Activated naive CD4-positive, alpha-beta T cell treated with anti-CD3 and anti-CD28 coated beads, Interleukin-2, amount 10 ng/mL, durations not matched to agents 7 days and 5 days (primary cell): ENCODE data around the gene BCAS3.
"Not testable (repeated sequence)": the region's sequence is repeated elsewhere in the genome, so short reads cannot be mapped to it uniquely, and the experiment has no call there.

Source experiments
- CTCF ChIA-PET: fragments of 350-600 bp; sonication (Branson Sonifier 250); formaldehyde crosslinking; loops from one replicate; lab custom pipeline; 2021; ENCODE audit warnings: antibody characterized with exemption; lab: Charles Lee
- DNase-seq: peaks from one replicate; pipeline ENCODE4 v3.0.0-alpha.2; 2020
- H3K27ac Mint-ChIP-seq: one replicate; pipeline ENCODE4 v1.8.0; 2021; ENCODE audit warnings: mild to moderate bottlenecking, moderate library complexity, mixed read lengths
- H3K27me3 Mint-ChIP-seq: one replicate; pipeline ENCODE4 v1.8.0; 2021; ENCODE audit warnings: mild to moderate bottlenecking, mixed read lengths
- H3K36me3 Mint-ChIP-seq: one replicate; pipeline ENCODE4 v1.8.0; 2021; ENCODE audit warnings: mixed read lengths
- H3K4me1 Mint-ChIP-seq: one replicate; pipeline ENCODE4 v1.8.0; 2021; ENCODE audit warnings: mixed read lengths
- H3K4me3 Mint-ChIP-seq: one replicate; pipeline ENCODE4 v1.8.0; 2021; ENCODE audit warnings: mild to moderate bottlenecking, moderate library complexity, mixed read lengths
- H3K9me3 Mint-ChIP-seq: one replicate; pipeline ENCODE4 v1.8.0; 2021; ENCODE audit warnings: mixed read lengths

The BCAS3 gene

DNA sequence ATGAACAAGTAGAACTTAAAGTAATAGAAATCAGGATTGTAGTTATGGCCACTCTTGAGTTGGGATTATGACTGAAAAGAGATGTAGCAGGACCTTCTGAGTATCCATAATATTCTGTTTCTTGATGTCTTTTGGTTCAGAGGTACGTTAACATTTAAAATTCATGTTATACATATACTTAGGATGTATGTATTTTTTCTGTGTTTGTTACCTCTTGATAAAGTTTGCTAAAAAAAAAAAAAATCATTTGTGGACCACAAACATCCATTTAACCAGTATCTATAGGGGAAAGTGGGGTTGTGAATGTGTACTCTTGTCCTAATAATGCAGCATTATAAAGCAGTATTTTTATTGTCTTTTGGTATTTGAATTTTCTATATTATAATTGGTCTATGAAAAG is 65.6 kb downstream of the BCAS3 start:
- no peak for DNase-seq
- no peaks in the 10 kb centered on the region for H3K27me3 Mint-ChIP-seq
- CTCF ChIA-PET = interaction anchor here (2.0 kb wide), 1 partner anchor 23 kb away, joined by 6 read pairs; no protein-coding TSS in a partner anchor
- H3K4me1 Mint-ChIP-seq = no peaks in the 10 kb centered on the region
- H3K9me3 Mint-ChIP-seq = no peaks in the 10 kb centered on the region
- H3K4me3 Mint-ChIP-seq = no peak overlapping the region
- no peaks in the 10 kb centered on the region for H3K36me3 Mint-ChIP-seq
- H3K27ac Mint-ChIP-seq = no peak overlapping the region

DNA sequence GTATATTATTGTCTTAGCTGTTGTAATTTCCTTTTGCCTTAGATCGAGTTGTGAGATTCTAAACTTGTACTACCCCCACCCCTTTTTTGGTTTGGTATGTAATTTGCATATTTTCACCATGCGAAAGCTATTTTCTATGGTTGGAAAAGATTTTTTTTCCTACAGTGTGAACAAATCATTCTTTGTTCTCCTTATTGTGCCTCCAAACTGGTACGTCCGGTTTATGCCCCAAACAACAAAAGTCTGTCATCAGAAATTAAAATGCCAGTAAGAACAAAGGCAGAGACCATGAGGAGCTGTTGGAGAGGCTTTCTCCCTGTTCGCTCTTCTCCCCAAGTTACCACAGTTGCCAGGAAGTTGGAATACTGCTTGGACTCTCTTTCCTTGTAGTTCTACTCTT is 66.1 kb downstream of the BCAS3 start:
- H3K27me3 Mint-ChIP-seq = no peaks in the 10 kb centered on the region
- H3K4me1 Mint-ChIP-seq = no peaks in the 10 kb centered on the region
- H3K9me3 Mint-ChIP-seq = no peaks in the 10 kb centered on the region
- H3K4me3 Mint-ChIP-seq = no peak overlapping the region
- CTCF ChIA-PET = interaction anchor here (1.1 kb wide), 1 partner anchor 23 kb away, joined by 3 read pairs; no protein-coding TSS in a partner anchor
- no peak overlapping the region for H3K27ac Mint-ChIP-seq
- no peak for DNase-seq
- no peaks in the 10 kb centered on the region for H3K36me3 Mint-ChIP-seq

DNA sequence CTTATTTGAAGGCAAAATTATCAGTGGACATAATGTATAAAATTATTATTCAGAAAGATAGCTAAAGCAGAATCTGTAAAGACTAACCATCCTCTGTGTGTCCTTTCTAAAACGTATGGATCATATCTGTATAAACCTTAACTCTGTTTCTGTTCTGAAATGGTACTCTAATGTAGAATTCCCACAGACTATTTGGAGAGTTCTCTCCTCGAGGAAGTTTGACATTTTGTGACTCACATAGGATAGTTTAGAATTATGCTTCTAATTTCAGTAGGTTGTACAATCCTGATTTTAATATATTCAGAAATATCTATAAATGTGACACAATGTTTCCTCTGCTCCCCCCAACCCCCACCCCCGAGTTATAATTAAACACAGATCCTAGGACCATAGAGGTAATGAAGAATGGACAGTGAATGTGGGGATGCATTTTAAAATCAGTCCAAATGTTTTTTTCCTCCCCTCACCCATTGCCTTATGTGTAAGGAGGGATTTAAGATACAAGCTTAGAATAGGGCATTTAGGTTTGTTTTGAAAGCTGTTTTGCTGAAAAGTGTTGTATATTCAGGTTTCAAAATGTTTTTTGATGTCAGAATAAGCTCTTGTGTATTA is 66.8 kb downstream of the BCAS3 start:
- CTCF ChIA-PET = interaction anchor here (1.1 kb wide), 1 partner anchor 24 kb away, joined by 3 read pairs; no protein-coding TSS in a partner anchor
- Mint-ChIP-seq H3K27ac (no peak overlapping the region), H3K36me3 (no peaks in the 10 kb centered on the region), H3K4me3 (no peak overlapping the region), H3K4me1 (no peaks in the 10 kb centered on the region), H3K27me3 (no peaks in the 10 kb centered on the region), H3K9me3 (no peaks in the 10 kb centered on the region)
- no peak for DNase-seq

DNA sequence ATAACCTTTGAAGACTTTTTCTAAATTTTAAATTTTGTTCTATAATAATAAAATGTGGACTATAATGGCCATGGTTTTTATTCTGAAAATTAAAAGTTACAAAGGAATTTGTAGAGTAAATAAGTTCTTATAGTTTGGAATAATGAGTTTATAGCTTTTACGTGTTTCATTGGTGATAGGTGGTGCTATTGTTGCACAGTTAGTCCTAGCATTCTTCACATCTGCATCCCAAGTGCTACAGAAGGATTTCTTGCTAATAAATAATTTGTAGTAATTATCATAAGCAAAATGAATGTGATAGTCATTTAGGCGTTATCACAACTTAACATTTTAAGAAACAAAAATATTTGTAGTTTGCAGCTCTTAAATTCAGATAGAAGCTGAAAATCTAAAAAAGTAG is 67.9 kb downstream of the BCAS3 start:
- Mint-ChIP-seq H3K4me1 (no peaks in the 10 kb centered on the region), H3K9me3 (no peaks in the 10 kb centered on the region), H3K36me3 (no peaks in the 10 kb centered on the region), H3K27me3 (no peaks in the 10 kb centered on the region), H3K4me3 (no peak overlapping the region), H3K27ac (no peak overlapping the region)
- no peak for DNase-seq
- CTCF ChIA-PET = no interaction called here

DNA sequence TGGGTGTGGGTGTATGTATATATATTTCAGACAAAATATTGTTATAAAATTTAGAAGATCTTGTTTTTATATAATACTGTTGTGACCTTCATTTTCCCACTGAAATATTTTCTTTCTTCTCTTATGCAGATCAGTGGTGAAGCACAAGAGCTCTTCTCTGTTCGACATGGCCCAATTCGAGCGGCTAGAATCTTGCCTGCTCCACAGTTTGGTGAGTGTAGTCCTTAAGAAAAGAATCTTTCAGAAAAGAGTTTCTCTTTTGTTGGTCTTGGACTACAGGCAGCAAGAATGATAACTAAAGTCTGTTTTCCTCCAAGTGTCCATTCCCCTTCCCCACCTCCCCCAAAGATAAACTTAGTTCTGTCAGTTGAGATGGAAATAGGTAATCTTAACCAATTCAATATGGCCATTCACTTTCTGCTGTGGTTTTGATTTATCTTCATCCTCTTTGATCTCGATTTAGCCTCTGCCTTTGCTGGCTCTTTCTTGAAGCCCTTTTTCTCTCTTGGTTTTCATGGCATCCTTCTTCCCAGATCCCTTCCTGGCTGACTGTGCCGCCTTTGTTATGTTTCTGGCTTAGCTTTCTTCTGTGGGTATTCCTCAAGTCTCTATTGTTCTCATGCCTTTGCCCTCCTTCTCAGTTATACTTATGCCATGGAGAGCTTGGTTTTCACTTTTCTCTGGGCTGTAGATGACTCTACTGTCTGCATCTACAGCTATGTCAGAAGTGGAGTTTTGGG is 69.6 kb downstream of the BCAS3 start:
- H3K36me3 Mint-ChIP-seq = no peaks in the 10 kb centered on the region
- H3K4me1 Mint-ChIP-seq = no peaks in the 10 kb centered on the region
- no peak for DNase-seq
- H3K27me3 Mint-ChIP-seq = no peaks in the 10 kb centered on the region
- H3K9me3 Mint-ChIP-seq = no peaks in the 10 kb centered on the region
- no peak overlapping the region for H3K4me3 Mint-ChIP-seq
- no peak overlapping the region for H3K27ac Mint-ChIP-seq
- CTCF ChIA-PET = interaction anchor here (1.3 kb wide), 1 partner anchor 26 kb away, joined by 4 read pairs; no protein-coding TSS in a partner anchor

DNA sequence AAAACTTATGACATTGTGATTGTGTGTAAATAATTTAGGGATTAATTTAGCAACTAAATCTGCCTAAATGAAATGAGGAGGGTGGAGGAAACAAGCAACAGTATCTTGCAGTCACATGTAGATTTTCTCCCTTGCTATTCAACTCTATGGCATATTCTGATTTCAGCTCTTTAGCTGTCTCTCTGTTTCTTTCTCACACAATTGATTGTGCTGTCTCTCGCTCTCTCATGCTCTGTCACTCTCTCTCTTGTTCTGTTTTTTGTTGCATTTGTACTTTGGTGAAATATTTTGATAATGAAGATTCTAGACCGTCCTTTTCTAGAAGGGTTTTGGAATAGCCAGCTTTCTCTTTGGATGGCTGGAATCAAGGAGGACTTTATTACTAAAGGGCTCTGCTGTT is 70.6 kb downstream of the BCAS3 start:
- DNase-seq = no peak
- H3K4me3 Mint-ChIP-seq = no peak overlapping the region
- no peak overlapping the region for H3K27ac Mint-ChIP-seq
- no peaks in the 10 kb centered on the region for H3K9me3 Mint-ChIP-seq
- H3K4me1 Mint-ChIP-seq = no peaks in the 10 kb centered on the region
- no peaks in the 10 kb centered on the region for H3K36me3 Mint-ChIP-seq
- H3K27me3 Mint-ChIP-seq = no peaks in the 10 kb centered on the region
- CTCF ChIA-PET = interaction anchor here (1.3 kb wide), 1 partner anchor 27 kb away, joined by 4 read pairs; no protein-coding TSS in a partner anchor

DNA sequence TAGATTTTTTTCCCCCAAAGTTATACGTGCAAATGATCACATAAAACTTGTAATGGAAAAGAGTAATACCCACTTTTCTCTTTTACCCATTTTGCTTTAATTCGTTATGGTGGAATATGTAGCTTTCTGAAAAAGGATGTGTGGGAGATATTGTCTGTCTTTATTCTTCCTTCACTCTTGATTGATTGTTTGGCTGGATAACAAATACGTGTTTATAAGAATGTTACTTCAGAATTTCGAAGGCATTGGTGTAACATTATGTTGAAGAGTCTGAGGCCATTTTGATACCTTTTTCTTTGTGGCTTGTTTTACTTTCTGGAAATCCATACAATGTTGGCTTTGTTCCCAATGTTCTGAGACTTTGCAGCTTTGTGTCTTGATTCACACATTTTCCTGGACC is 71.4 kb downstream of the BCAS3 start:
- H3K27ac Mint-ChIP-seq = no peak overlapping the region
- CTCF ChIA-PET = no interaction called here

DNA sequence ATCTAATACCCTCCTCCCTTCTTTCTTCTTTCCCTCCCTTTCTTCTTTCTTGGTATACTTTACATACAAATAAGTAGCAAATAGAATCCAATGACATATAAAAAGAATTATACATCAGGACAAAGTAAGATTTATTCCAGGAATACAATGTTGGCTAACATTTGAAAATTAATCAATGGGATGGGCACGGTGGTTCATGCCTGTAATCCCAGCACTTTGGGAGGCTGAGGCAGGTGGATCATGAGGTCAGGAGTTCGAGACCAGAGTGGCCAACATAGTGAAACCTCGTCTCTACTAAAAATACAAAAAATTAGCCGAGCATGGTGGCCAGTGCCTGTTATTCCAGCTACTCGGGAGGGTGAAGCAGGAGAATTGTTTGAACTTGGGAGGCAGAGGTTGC is 72.1 kb downstream of the BCAS3 start:
- H3K4me3 Mint-ChIP-seq = no peak overlapping the region
- CTCF ChIA-PET = no interaction called here
- no peak overlapping the region for H3K27ac Mint-ChIP-seq
- H3K36me3 Mint-ChIP-seq = no peaks in the 10 kb centered on the region
- H3K9me3 Mint-ChIP-seq = no peaks in the 10 kb centered on the region
- no peaks in the 10 kb centered on the region for H3K4me1 Mint-ChIP-seq
- DNase-seq = no peak
- H3K27me3 Mint-ChIP-seq = no peaks in the 10 kb centered on the region

More for the DNA sequence above, 71.4 kb downstream of the BCAS3 start:
- no peak overlapping the region for H3K4me3 Mint-ChIP-seq
- no peaks in the 10 kb centered on the region for H3K4me1 Mint-ChIP-seq
- no peaks in the 10 kb centered on the region for H3K36me3 Mint-ChIP-seq
- H3K9me3 Mint-ChIP-seq = no peaks in the 10 kb centered on the region
- H3K27me3 Mint-ChIP-seq = no peaks in the 10 kb centered on the region
- no peak for DNase-seq

DNA sequence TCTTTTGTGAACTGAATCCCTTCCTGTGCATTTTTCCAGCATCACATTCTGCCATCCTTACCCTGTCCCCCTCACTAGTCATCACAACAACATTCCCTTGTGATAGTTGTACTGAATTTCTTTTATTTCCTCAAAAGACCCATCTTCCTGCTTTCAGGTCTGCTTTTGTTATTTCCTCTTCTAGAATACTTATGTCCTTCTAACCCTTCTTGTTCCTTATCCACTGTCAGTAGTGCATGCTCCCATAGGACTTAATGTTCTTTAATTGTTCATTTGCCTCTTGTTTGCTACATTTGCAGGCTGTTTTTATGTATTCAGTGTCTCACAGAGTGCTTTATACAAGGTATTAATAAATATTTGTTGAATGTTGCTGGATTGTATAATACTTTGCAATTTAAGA is 73.0 kb downstream of the BCAS3 start:
- no peaks in the 10 kb centered on the region for H3K27me3 Mint-ChIP-seq
- H3K9me3 Mint-ChIP-seq = no peaks in the 10 kb centered on the region
- H3K27ac Mint-ChIP-seq = no peak overlapping the region
- no peak for DNase-seq
- no peaks in the 10 kb centered on the region for H3K36me3 Mint-ChIP-seq
- CTCF ChIA-PET = no interaction called here
- no peak overlapping the region for H3K4me3 Mint-ChIP-seq
- H3K4me1 Mint-ChIP-seq = no peaks in the 10 kb centered on the region

DNA sequence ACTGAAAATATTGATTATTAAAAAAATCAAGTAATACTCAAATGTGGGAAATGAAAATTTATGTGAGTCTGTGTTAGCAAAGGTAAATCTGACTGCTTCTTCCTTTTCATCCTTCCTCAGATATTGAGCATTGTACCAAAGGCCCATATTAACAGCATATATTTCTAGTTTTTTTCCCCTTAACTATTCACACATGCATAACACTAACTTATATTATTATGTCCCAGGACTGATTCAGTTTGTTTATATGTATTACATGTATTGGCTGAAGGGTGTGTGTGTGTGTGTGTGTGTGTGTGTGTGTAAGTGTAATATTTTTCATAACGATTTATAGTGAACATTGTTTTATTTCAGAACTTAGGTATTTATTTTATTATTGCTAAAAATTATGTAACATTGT is 74.2 kb downstream of the BCAS3 start:
- Mint-ChIP-seq H3K36me3 (no peaks in the 10 kb centered on the region), H3K4me1 (no peaks in the 10 kb centered on the region), H3K27me3 (no peaks in the 10 kb centered on the region), H3K4me3 (no peak overlapping the region), H3K9me3 (no peaks in the 10 kb centered on the region), H3K27ac (no peak overlapping the region)
- no peak for DNase-seq
- CTCF ChIA-PET = no interaction called here

DNA sequence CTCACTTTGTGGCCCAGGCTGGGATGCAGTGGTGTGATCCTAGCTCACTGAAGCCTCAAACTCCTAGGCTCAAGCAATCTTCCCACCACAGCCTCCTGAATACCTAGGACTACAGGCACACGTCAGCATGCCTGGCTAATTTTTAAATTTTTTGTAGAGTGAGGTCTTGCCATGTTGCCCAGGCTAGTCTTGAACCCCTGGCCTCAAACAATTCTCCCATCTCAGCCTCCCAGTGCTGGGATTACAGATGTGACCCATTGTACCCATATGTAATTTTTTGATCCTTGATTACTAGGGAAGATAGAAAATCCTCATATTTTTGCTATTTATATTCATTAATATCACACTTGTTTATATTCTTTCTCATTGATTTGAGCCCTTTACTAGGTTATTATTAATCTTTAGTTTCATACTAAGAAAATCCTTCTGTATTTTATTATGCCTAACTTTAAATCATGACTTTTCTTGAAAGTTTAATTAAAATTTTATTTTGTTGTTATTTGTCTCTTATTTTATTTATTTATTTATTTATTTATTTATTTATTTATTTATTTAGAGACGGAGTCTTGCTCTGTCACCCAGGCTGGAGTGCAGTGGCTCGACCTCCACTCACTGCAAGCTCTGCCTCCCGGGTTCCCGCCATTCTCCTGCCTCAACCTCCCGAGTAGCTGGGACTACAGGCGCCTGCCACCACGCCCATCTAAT is 75.4 kb downstream of the BCAS3 start:
- CTCF ChIA-PET = no interaction called here
- H3K36me3 Mint-ChIP-seq = no peaks in the 10 kb centered on the region
- no peak for DNase-seq
- H3K4me1 Mint-ChIP-seq = no peaks in the 10 kb centered on the region
- no peaks in the 10 kb centered on the region for H3K27me3 Mint-ChIP-seq
- no peak overlapping the region for H3K4me3 Mint-ChIP-seq
- H3K27ac Mint-ChIP-seq = no peak overlapping the region
- no peaks in the 10 kb centered on the region for H3K9me3 Mint-ChIP-seq

DNA sequence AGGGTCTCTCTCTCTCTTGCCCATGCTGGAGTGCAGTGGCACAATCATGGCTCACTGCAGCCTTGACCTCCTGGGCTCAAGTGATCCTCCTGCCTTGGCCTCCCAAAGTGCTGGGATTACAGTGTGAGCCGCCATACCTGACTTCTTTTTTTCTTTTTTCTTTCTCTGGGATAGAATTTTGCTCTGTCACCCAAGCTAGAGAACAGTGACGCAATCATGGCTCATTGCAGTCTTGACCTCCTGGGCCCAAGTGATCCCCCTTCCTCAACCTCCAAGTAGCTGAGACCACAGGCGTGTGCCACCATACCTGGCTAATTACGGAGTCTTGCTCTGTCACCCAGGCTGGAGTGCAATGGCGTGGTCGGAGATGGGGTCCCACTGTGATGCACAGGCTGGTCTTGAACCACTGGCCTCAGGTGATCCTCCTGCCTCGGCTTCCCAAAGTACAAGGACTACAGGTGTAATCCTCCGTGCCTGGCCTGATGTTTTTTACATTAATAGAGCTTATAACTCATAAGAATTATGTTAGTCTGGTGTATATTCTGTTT is 76.5 kb downstream of the BCAS3 start:
- DNase-seq = no peak
- H3K4me3 Mint-ChIP-seq = no peak overlapping the region
- no peaks in the 10 kb centered on the region for H3K4me1 Mint-ChIP-seq
- H3K27ac Mint-ChIP-seq = no peak overlapping the region
- CTCF ChIA-PET = no interaction called here
- H3K27me3 Mint-ChIP-seq = no peaks in the 10 kb centered on the region
- no peaks in the 10 kb centered on the region for H3K9me3 Mint-ChIP-seq
- H3K36me3 Mint-ChIP-seq = no peaks in the 10 kb centered on the region

DNA sequence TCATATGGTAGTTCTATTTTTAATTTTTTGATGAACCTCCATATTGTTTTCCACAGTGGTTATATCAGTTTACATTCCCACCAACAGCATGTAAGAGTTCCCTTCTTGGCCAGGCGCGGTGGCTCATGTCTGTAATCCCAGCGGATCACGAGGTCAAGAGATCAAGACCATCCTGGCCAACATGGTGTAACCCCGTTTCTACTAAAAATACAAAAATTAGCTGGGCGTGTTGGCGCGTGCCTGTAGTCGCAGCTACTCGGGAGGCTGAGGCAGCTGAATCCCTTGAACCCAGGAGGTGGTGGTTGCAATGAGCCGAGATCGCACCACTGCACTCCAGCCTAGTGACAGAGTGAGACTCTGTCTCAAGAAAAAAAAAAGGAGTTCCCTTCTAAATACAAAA is 79.1 kb downstream of the BCAS3 start:
- CTCF ChIA-PET, H3K27me3 Mint-ChIP-seq, DNase-seq, H3K4me1 Mint-ChIP-seq, H3K36me3 Mint-ChIP-seq, H3K9me3 Mint-ChIP-seq, H3K27ac Mint-ChIP-seq, H3K4me3 Mint-ChIP-seq: not testable (repeated sequence)

DNA sequence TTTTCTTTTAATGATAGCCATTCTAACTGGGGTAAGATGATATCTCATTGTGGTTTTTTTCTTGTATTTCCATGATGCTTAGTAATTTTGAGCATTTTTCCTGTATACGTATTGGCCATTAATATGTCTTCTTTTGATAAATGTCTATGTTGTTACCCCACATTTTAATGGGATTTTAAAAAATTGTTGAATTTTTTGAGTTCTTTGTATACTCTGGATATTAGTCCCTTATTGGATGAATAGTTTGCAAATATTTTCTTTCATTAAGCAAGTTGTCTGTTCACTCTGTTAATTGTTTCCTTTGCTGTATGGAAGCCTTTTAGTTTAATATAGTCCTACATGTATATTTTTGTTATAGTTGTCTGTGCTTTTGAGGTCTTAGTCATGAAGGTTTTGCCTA is 79.8 kb downstream of the BCAS3 start:
- H3K36me3 Mint-ChIP-seq = no peaks in the 10 kb centered on the region
- CTCF ChIA-PET = no interaction called here

More for the DNA sequence above, 79.8 kb downstream of the BCAS3 start:
- Mint-ChIP-seq H3K27me3 (no peaks in the 10 kb centered on the region), H3K27ac (no peak overlapping the region), H3K4me1 (no peaks in the 10 kb centered on the region), H3K4me3 (no peak overlapping the region), H3K9me3 (peaks cover 4% of the 10 kb centered on the region)
- DNase-seq = no peak
